NB4 (cell line): ENCODE data around the gene SHANK1.
"Not testable (repeated sequence)": the region's sequence is repeated elsewhere in the genome, so short reads cannot be mapped to it uniquely, and the experiment has no call there.

Experiments
- DNase-seq: peaks from one replicate; pipeline ENCODE4 v3.0.0; 2010; ENCODE audit warnings: low read depth
- H3K4me3 ChIP-seq: one replicate; pipeline ENCODE4 v1.5.1; 2011; ENCODE audit warnings: mild to moderate bottlenecking, low read depth, low read length, moderate library complexity
- CTCF ChIP-seq: IDR thresholded peaks from one replicate; pipeline ENCODE4 v1.5.1; 2012; ENCODE audit warnings: low read depth, low read length
- MYC ChIP-seq: IDR thresholded peaks from 2 replicates; pipeline ENCODE4 v1.6.1; 2011; ENCODE audit warnings: low read depth, low read length
- POLR2A ChIP-seq: IDR thresholded peaks from 2 replicates; pipeline ENCODE4 v1.6.1; 2011; ENCODE audit warnings: mild to moderate bottlenecking; ENCODE audit not compliant: insufficient read length; ENCODE audit errors: extremely low read depth
- TF ChIP-seq, protein P1 (sequence below): IDR thresholded peaks from 2 replicates; pipeline ENCODE4 v1.6.1; 2011; ENCODE audit warnings: low read depth, low read length

Gene SHANK1

GRCh38 chr19:50719566-50719965 lies at the start of gene SHANK1:
Gene SHANK1 (minus strand): TSS chr19:50719802. CDS start chr19:50716919, 2,883 bp downstream.
- TF ChIP-seq, protein P1, sequence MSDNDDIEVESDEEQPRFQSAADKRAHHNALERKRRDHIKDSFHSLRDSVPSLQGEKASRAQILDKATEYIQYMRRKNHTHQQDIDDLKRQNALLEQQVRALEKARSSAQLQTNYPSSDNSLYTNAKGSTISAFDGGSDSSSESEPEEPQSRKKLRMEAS: no peak
- TF ChIP-seq MYC (no peak), CTCF (no peak), POLR2A (no peak)
- peak within 1 kb of the TSS; percentile 38 for H3K4me3 ChIP-seq
- peak; percentile 65 for DNase-seq

- H3K4me3 ChIP-seq: no peak overlapping the region
- DNase-seq: no peak
- TF ChIP-seq POLR2A (no peak), MYC (no peak), CTCF (no peak)
- TF ChIP-seq, protein P1: no peak
Observed at GRCh38 chr19:50768277-50768676, 48.7 kb upstream of the SHANK1 start.

GRCh38 chr19:50767263-50767662 lies 47.7 kb upstream of the SHANK1 start:
- not testable (repeated sequence) for H3K4me3 ChIP-seq, DNase-seq

GRCh38 chr19:50766746-50767145 lies 47.1 kb upstream of the SHANK1 start:
- not testable (repeated sequence) for H3K4me3 ChIP-seq, DNase-seq

- DNase-seq: no peak
- no peak overlapping the region for H3K4me3 ChIP-seq
- TF ChIP-seq CTCF (no peak), POLR2A (no peak), MYC (no peak)
- TF ChIP-seq, protein P1: no peak
Observed at GRCh38 chr19:50764409-50764808, 44.8 kb upstream of the SHANK1 start.

- DNase-seq, H3K4me3 ChIP-seq: not testable (repeated sequence)
Observed at GRCh38 chr19:50763521-50763920, 43.9 kb upstream of the SHANK1 start.

DNA sequence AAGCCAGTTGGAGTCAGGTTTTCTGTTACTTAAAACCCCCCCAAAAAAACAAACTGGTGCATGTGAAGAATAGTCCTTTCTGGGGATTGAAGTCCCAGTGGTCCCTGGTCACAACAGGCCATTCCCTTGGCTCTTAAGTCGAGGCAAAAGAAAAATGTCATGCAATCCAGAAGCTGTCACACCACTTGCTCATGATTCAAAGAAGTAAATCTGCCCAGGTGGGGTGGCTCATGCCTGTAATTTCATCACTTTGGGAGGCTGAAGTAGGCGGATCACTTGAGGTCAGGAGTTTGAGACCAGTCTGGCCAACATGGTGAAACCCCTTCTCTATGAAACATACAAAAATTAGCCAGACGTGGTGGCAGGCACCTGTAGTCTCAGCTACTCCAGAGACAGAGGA lies 41.9 kb upstream of the SHANK1 start:
- not testable (repeated sequence) for DNase-seq

DNA sequence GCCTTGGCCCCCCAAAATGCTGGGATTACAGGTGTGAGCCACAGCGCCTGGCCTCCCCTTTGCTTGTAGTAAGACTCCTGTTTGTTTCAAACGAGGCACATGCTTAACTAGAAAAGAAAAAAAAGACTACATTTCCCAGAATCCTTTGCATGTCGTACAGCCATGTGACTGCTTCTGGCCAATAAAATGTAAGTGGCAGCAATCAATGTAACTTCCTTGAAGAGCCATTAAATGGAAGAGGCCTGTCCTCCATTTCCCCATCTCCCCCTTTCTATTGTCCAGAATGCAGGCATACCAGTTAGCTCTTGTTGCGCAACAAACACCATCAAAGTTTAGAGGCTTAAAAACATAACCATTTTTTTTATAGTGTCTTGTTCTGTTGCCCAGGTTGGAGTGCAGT lies 40.3 kb upstream of the SHANK1 start:
- no peak overlapping the region for H3K4me3 ChIP-seq
- peak; percentile 64 for DNase-seq
- TF ChIP-seq, protein P1: peak; percentile 88
- TF ChIP-seq MYC: no peak

More for the DNA sequence above, 41.9 kb upstream of the SHANK1 start:
- H3K4me3 ChIP-seq: not testable (repeated sequence)

DNA sequence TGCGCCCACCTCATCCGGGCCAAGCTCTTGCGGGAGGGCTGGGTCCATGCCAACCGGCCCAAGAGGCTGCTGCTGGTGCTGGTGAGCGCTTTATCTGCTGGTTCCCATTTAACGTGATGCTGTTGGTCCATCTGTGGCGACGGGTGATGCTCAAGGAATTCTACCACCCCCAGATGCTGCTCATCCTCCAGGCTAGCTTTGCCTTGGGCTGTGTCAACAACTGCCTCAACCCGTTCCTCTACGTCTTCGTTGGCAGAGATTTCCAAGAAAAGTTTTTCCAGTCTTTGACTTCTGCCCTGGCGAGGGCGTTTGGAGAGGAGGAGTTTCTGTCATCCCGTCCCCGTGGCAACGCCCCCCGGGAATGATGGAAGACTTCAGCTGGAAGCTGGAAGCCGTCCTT lies 39.5 kb upstream of the SHANK1 start:
- DNase-seq, H3K4me3 ChIP-seq: not testable (repeated sequence)

- not testable (repeated sequence) for H3K4me3 ChIP-seq, DNase-seq
Observed at GRCh38 chr19:50757624-50758023, 38.0 kb upstream of the SHANK1 start.

- DNase-seq, H3K4me3 ChIP-seq: not testable (repeated sequence)
Observed at GRCh38 chr19:50756244-50756643, 36.6 kb upstream of the SHANK1 start.
